ACHN (cell line): ENCODE results near the gene HEG1.

Experiments
- DNase-seq: peaks from one replicate; pipeline ENCODE4 v3.0.0-alpha.2; 2015
- in situ Hi-C: cut with HindIII; loops from 2 replicates; pipeline ENCODE4 v1.10.0; 2017; ENCODE audit warnings: low sequenced_read_pairs, low pct_ligation_motif_present, low pct_unique_long_range_greater_than_20kb

Gene HEG1

DNA sequence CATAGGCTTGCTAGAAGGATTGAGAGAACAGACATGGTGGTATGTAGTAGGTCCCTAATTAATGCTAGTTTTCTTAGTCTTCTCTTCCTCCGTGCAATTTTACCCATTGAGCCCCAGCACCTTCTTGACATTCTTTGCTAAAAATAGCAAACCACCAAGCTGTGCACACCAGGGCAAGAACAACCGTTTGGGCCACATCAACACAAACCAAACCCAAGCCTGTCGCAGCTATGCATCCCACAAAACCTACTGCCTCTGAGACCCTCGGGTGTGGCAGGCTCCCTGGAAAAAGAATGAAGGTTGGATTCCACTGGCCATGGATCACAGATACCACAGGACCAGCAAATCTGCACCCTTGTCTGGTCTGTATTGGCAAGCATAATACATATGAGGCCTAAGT, 27.1 kb downstream of the HEG1 start:
- in situ Hi-C loops = no loop called here
- no peak for DNase-seq

- no peak for DNase-seq
- in situ Hi-C loops = no loop called here
These were observed 30.2 kb downstream of the HEG1 start for GRCh38 chr3:125025642-125026041.

DNA sequence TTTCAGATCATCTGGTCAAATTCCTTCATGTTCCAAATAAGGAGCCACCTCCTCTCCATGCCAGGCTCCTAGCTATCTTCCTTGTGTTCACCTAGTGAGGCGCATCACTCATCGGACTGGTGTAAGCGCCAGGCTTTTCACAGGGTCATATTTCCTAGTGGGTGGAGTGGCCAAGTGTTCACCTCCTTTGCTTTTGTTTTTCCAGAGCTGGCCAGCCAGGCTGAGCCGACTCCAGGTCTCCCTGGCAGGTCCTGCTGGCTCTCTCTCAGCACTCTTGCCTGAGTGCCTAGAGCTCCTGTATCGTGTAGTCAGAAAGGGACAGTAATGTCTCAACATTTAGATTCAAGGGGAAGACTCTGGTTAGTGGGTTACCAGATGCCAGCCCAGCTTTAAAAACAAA, 31.0 kb downstream of the HEG1 start:
- no peak for DNase-seq
- in situ Hi-C loops = no loop called here

- in situ Hi-C loops = no loop called here
- no peak for DNase-seq
These were observed 31.8 kb downstream of the HEG1 start for GRCh38 chr3:125023833-125024555.

- in situ Hi-C loops = no loop called here
- DNase-seq = no peak
These were observed 33.6 kb downstream of the HEG1 start for GRCh38 chr3:125022206-125022605.

DNA sequence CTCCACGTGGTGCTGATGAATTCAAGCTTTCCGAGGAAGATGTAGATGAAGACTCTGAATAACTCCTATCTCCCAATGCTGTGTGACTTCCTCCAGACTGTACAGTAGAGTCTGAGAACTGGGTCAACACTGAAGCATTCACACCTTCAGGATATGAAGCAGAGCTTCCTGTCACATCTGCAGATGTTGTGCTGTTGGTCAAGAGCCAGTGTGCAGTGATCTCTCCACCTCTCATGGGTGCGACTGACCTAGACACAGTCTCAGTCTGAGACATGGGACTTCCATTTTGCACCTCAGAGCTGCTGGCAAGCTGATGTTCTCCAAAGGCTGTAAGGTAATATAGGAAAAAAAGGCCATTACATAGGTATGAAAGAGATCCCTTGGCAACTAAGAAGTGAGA, 36.5 kb downstream of the HEG1 start:
- no peak for DNase-seq
- in situ Hi-C loops = no loop called here

GRCh38 chr3:125017406-125017805, 38.4 kb downstream of the HEG1 start:
- no peak for DNase-seq
- in situ Hi-C loops = no loop called here

- in situ Hi-C loops = no loop called here
- DNase-seq = no peak
These were observed 41.1 kb downstream of the HEG1 start for GRCh38 chr3:125014570-125015179.

DNA sequence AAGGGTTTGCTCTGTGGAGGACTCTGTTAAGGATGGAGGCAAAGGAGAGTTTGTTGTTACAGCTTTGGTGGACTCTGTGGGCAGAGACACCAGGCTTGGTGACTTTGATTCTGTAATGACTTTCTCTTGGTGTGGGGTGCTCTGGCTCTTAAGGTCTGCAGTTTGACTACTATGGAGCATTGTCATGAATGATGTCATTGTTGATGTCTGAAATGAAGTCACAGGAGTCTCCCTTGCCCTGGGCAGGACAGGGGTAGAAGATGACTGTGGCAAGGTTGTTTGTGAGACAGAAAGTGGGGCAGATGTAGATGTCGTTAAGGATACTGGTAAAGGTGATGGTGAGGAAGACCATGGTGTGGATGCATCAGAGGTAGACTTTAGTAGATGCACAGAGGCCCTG, 42.7 kb downstream of the HEG1 start:
- no peak for DNase-seq
- in situ Hi-C loops = no loop called here

DNA sequence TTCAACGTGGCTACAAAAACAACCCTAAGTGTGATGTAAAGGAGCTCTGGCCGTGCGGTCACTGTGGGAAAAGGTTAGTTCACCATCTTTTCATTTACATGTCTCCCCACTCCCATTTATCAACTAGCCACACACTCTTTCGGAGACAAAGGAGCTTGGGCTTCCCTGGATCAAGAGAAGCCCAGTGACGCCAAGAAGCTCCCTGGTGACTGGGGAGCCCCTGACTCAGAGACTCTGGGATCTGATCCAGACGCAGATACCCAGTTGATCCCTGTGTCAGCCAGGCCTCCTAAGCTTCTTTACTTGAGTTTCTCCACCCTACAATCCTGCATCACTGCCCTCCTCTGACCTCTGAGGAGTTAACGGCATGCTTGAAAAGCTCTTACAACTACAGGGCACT, 43.9 kb downstream of the HEG1 start:
- in situ Hi-C loops = no loop called here
- no peak for DNase-seq

DNA sequence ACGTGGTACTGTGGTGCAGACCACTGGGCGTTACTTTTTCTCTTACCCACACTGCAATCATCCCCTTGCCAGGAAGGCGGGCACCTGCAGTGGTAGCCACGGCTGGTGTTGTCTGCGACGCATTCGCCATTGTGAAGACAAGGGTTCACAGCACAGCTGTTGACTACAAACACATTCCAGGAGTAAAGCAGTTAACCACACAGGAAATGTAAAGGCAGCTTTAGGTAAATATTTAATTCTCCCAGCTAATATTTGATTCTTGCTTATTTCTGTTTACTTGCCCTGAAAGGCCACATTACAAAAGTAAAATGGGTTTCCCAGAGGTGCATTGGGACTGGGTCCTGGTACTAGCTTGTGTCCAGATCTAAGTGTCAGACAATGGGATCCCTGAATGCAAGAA, 45.4 kb downstream of the HEG1 start:
- in situ Hi-C loops = no loop called here
- DNase-seq = no peak

GRCh38 chr3:125008766-125009165, 47.0 kb downstream of the HEG1 start:
- in situ Hi-C loops = no loop called here
- no peak for DNase-seq

DNA sequence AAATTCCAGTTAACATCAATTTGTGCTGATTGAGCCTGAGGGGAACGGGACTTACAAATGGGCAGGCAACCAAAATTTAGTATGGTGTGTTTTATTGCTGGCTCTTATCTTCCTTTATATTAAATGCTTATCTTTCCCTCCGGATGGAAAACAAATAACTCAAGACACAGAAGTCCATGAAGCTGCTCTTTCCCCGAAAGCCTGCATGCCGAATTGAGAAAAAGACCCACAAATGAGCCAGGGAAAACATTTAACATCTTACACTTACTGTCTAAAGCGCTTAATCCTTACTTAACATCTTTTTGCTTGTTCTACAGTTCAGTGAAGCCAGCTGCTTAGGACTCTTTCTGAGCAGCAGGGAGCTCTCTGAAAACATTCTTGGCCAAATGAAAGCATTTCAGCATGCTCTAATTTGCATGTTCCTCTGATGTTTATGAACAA, 49.5 kb downstream of the HEG1 start:
- no peak for DNase-seq
- in situ Hi-C loops = no loop called here

GRCh38 chr3:125005676-125006075, 50.1 kb downstream of the HEG1 start:
- in situ Hi-C loops = no loop called here
- DNase-seq = no peak

GRCh38 chr3:125005222-125005621, 50.6 kb downstream of the HEG1 start:
- in situ Hi-C loops = no loop called here
- DNase-seq = no peak

DNA sequence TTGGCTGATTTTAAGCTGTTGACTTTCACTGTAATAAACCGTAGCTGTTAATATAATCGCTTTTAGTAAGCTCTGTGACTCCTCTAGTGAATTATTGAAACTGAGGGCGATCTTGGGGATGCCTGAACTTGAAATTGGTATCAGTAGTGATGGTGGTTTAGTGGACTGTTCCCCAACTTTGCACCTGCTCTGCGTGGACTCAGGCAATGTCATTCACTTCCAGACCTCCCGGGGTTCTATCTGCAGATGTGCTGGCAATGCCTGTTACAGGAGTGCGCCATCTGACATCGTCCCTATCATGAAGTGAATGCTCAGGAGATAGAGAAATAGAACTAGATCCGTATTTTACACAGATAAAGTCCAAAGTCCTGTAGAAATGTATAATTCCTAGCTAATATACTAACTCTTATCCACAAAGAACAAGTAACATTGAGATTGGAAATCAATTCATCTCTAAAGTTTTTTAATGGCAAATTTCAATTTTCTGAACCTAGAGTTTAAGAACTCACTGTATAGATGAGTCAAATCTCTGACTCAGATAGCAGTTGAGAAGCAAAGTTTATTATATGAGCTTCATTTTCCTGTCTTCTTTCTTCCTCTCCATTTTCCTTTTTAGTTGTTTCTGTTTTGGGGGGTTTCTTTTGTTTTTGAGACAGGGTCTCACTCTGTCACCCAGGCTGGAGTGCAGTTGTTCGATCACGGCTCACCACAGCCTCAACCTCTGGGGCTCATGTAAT, 51.8 kb downstream of the HEG1 start:
- DNase-seq = no peak
- in situ Hi-C loops = no loop called here

- in situ Hi-C loops = no loop called here
- DNase-seq = no peak
These were observed 52.4 kb downstream of the HEG1 start for GRCh38 chr3:125003369-125003853.

GRCh38 chr3:125002414-125003368, 53.1 kb downstream of the HEG1 start:
- in situ Hi-C loops = no loop called here
- no peak for DNase-seq
